GM13976 (cell line): ENCODE data around the gene OOEP.

Experiments
- DNase-seq: peaks from one replicate; pipeline ENCODE4 v3.0.0; 2012; ENCODE audit warnings: low spot score
- CTCF ChIP-seq: IDR thresholded peaks from 2 replicates; pipeline ENCODE4 v1.5.1; 2012; ENCODE audit warnings: borderline replicate concordance, mild to moderate bottlenecking; ENCODE audit not compliant: insufficient read depth; ENCODE audit errors: extremely low read depth, missing control alignments, control extremely low read depth
- in situ Hi-C: fragments of 300-500 bp; cut with MboI; formaldehyde crosslinking; loops from one replicate; pipeline ENCODE4 v1.12.0; 2022; ENCODE audit warnings: low sequenced_read_pairs, mixed read lengths, inconsistent platforms; ENCODE audit not compliant: unreplicated experiment

The OOEP gene

GRCh38 chr6:73353636-73354593, 15.8 kb downstream of the OOEP start, which contains the start of gene DPPA5:
DPPA5 (minus strand) TSS chr6:73354276; CDS start chr6:73354225, 51 bp downstream.
- in situ Hi-C loops, result no loop called here
- no peak for DNase-seq
- TF ChIP-seq CTCF, result no peak

GRCh38 chr6:73349311-73349710, 20.4 kb downstream of the OOEP start:
- no peak for DNase-seq
- no peak for TF ChIP-seq CTCF
- in situ Hi-C loops, result loop anchor here (25.0 kb wide), 1 partner anchor 937 kb away; no protein-coding TSS in a partner anchor

GRCh38 chr6:73348550-73349204, 21.0 kb downstream of the OOEP start:
- in situ Hi-C loops, result loop anchor here (25.0 kb wide), 1 partner anchor 936 kb away; no protein-coding TSS in a partner anchor
- TF ChIP-seq CTCF, result no peak

GRCh38 chr6:73343164-73343563, 26.5 kb downstream of the OOEP start:
- no peak for DNase-seq
- TF ChIP-seq CTCF, result no peak
- in situ Hi-C loops, result loop anchor here (25.0 kb wide), 1 partner anchor 931 kb away; no protein-coding TSS in a partner anchor

More at GRCh38 chr6:73348550-73349204, 21.0 kb downstream of the OOEP start:
- no peak for DNase-seq

GRCh38 chr6:73342174-73342573, 27.5 kb downstream of the OOEP start:
- no peak for DNase-seq
- in situ Hi-C loops, result loop anchor here (25.0 kb wide), 1 partner anchor 930 kb away; no protein-coding TSS in a partner anchor

More at GRCh38 chr6:73342174-73342573, 27.5 kb downstream of the OOEP start:
- TF ChIP-seq CTCF, result no peak
